SKM-1 (cell line): Measurements from ENCODE around the gene GPSM1.
"Not testable (repeated sequence)": the region's sequence is repeated elsewhere in the genome, so short reads cannot be mapped to it uniquely, and the experiment has no call there.

Experiments used
- DNase-seq: peaks from one replicate; lab custom pipeline; 2025; ENCODE audit not compliant: unreplicated experiment; lab: John Stamatoyannopoulos, UW

Gene GPSM1

DNA sequence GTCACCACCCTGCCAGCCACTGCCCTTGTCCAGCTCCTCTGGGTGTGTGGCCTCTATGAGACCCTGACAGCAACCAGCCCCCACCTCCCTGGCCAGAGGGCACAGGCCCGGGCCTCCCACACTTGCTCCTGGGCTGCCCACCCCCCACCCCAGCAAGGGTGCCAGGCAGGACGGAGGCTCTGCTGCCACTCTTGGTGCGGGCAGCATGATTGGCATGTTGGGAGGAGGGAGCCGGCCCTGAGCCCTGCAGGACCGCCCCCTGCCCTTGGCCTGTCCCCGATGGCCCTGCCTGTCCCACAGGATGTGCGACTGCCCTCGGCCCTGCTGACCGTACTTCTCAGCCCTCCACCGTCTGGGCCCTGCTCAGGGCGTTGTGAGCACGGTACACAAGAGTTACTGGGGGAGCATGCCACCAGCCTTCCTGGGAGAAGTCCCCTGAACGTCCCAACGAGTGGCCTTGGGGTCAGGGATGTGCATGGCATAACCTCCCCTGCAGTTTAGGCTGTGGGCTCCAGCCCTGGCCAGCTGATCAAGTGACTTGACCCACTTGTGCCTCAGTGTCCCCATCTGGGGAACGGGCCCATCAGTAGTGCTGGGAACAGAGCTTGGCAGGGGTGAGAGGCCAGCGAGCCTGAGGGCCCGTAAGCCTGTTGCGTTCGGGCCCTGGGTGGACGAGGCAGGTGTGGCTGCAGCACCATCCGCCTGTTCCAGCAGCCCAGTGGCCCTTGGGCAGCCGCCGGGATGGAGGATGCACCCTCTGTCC is 16.0 kb downstream of the GPSM1 start:
- DNase-seq: no peak

- no peak for DNase-seq
Measured at GRCh38 chr9:136343884-136344269, 16.5 kb downstream of the GPSM1 start.

DNA sequence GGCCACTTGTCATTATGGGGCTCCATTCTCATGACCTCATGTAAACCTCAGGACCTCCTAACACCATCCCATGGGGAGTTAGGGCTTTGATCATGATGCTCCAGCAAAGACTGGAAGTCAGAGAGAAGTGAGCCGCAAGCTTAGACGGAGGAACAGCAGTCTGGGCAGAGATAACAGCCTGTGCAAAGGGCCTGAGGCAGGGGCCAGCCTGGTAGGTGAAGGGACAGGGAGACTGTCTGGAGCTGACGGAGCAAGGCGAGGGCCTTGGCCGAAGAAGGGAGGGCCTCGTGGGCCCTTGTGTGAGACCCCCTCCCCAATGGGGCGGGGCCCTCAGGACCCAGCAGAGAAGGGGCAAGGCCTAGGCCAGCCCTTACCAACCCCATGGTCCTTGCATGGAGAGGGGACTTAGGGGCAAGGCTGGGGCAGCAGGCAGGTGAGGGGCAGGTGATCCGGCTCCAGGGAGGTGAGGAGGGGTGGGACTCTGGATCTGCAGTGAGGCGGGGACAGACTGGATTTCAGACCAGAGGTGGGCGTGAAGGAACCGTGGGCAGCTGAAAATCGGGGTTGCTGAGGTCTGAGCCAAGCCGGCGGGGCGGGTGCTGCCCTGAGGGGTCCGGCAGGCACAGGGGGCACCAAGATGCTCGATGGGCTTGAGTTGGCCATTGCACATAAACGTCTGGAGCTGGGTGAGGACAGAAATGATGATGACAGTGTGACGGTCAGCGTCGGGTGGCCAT is 17.4 kb downstream of the GPSM1 start:
- DNase-seq: no peak

- no peak for DNase-seq
Measured at GRCh38 chr9:136345281-136346156, 18.2 kb downstream of the GPSM1 start.

DNA sequence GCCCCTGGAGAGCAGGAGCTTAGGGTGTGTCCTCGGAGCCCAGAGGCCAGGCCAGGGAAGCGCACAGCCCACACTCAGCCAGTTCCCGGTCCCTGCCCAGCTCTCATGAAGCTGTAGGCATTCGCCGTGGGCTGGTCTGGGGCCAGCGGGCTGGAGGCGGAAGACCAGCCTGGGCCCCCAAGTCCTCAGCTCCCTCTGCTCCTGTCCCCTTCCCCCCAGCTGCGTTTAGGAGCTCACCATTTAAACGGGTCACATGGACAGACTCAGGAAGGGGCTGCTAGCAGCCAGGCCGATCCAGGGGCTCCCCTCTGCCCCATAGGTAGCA is 18.8 kb downstream of the GPSM1 start:
- no peak for DNase-seq

DNA sequence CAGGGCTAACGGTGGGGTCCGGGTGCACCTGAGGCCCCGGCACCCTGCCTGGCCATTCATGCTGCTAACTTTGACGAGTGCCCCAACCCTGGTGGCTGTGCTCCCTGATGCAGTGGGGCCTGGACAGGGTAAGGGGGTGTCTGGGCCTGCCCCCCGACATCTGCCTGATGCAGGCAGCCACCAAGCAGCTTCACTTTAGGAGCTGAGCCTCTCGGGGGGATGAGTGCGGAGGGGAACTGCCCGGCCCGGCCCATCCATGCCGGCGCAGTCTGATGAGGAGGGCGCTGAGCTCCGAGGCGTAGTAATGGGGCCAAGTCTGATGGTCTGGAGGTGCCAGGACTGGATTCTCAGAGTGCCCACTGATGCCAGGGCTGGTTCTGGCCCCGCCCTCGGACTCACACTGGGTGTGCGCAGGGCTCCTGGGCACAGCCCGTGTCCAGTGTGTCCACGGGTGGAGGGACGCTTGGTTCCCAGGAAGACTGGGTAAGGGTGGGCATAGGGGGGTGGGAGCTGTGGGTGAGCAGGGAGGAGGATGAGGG is 19.7 kb downstream of the GPSM1 start:
- no peak for DNase-seq

DNA sequence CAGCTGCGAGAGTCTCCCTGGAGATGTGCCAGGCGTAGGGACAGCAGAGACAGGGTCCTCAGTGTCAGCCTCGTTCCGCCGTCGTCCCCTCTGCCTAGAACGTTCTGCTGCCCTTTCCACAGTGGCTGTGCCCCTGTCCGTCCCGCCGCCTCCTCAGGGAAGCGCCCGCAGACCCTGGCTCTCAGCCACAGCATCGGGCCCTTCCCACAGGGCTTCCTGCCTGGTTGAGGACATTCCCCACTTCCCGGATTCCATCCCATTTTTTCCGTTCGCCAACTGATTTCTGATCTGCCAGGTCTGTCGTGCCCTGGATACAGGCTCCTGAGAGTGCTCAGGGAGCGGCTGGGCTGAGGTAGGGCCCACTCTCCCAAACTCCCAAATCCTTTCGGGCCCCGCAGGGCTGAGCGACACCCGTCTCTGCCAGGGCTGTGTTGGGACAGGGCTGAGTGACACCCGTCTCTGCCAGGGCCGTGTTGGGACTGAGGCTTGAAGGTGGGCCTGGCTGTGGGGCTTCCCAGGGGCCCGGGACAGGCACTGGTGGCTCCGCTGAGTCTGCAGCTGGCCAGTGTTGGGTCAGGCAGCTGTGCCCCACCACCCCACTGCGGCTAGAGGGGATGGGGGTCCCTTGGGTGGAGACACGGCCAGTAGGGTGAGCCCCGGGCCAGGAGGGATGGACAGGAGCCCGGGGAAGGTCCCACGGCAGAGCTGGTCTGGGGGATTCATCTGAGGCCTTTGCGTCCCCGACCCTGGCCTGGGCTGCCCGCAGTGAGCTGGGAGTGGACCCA is 20.3 kb downstream of the GPSM1 start:
- no peak for DNase-seq

DNA sequence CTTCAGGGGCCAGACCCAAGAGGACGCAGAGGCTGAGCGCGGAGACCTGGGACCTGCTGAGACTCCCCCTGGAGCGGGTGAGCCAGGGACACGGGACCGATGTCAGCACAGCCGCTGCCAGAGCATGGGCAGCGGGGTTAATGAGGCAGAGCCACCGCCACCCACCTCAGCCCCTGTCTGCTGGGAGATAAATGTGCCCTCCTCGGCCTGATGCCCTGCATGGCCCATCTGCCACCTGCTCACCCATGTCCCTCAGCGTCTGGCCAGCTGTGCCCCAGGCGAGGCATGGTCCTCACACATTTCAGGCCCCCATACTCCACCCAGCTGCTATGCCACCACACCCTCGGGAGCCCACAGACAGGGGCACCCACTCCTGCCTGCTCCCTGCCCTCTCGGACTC is 21.4 kb downstream of the GPSM1 start:
- DNase-seq: no peak

DNA sequence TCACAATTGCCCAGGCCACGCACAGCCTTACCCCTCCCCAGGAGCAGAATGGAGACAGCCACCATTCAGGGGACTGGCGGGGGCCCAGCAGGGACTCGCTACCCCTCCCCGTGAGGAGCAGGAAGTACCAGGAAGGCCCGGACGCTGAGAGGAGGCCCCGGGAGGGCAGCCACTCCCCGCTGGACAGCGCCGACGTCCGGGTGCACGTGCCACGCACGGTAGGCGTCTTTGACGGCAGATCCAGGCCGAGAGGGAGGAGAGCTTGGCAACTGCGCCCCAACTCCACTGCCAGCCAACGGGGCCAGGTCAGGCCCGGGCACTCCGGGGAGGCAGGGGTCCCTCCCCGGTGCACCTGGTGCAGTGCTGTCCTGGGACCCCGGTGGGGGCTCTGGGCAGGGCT is 22.2 kb downstream of the GPSM1 start:
- no peak for DNase-seq

DNA sequence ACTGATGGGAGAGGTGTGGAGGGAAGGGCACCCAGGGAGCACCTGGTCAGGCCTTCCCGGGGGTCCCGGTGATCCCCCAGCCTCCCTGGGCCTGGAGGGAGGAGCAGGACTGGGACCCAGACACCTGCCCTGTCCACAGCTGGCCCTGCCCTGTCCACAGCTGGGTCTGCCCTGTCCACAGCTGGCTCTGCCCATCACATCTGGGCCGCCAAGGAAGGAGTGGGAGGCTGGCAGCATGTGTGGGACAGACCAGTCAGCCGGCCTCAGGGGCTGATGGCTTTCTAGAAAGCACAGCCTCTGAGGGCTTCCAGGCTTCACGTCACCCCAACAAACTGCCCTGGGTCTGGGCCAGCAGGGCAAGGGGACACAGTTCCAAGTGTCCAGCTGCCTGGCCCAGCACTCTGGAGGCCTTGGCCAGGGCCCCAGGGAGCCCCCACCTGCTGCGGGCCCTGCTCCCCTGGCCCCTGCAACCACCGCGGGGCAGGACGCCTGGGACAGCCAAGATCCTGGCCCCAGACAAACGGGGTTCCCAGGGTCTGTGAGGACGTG is 24.0 kb downstream of the GPSM1 start:
- DNase-seq: no peak

GRCh38 chr9:136351868-136352267 is 24.5 kb downstream of the GPSM1 start:
- DNase-seq: not testable (repeated sequence)

DNA sequence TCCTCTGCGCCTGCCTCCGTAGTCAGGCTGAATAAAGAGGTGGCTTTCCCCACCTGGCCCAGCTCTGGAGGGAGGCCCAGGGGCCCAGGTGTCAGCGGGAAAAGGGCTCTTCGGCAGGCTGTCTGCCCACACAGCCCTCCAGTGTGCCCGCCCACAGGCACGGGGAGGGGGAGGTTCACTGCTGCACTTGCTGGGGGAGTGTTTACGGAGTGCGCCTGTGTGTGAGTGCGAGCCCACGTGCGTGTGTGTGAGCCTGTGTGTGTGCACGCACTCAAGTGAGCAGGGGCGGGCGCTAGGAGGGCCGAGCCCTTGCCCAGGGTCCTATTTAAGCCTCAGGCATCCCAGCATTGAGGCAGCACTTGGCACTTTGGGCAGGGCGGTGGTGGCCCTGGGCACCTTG is 25.3 kb downstream of the GPSM1 start:
- DNase-seq: no peak

- no peak for DNase-seq
Measured at GRCh38 chr9:136353088-136353487, 25.7 kb downstream of the GPSM1 start.

- no peak for DNase-seq
Measured at GRCh38 chr9:136353757-136354488, 26.6 kb downstream of the GPSM1 start.

DNA sequence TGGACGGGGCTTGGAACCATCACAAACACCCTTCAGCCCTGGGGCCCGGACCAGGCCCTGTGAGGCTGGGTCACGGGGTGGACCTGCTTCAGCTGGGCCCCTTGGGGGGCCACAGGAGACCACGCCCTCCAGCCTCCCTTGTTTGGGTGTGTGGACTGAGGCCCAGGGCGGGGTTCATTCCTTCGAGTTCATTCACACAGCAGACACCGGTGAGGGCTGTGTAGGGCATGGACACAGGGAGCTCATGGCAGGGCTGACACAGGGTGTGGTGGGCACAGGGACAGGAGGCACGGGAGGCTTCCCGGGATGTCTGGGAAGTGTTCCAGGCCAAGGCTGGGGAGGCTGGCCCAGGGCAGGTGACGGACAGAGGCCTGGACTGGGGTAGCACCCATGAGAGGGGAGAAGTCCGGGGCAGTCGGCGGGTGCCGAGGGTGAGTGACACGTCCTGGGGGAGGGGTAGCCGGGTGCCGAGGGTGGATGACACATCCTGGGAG is 27.3 kb downstream of the GPSM1 start:
- no peak for DNase-seq

GRCh38 chr9:136355616-136356557 is 28.5 kb downstream of the GPSM1 start:
- no peak for DNase-seq

GRCh38 chr9:136357202-136357725 is 29.9 kb downstream of the GPSM1 start:
- no peak for DNase-seq

DNA sequence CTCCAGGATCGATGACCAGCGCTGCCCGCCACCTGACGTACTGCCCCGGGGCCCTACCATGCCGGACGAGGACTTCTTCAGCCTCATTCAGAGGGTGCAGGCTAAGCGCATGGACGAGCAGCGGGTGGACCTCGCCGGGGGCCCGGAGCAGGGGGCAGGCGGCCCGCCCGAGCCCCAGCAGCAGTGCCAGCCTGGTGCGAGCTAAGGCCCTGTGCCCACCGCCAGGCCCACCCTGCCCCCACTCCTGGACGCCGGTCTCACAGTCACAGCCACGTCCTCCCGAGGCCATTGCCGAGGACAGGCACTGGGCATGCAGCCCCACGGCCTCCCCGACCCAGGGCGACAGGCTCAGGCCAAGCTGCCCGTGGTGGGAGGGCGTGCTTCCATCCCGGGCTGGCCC is 30.7 kb downstream of the GPSM1 start:
- no peak for DNase-seq
